Measurements from ENCODE around the gene KL. TPM values are rescaled to one million over a fixed set of nuclear protein-coding genes. Genes with fewer than 3 reads are reported as not detected.

Gene KL
- total and polyA plus RNA-seq, 2 donors (not counting 1 experiment from before 2014, with no cell fraction given) = 0.07 TPM; not detected in 1

DNA sequence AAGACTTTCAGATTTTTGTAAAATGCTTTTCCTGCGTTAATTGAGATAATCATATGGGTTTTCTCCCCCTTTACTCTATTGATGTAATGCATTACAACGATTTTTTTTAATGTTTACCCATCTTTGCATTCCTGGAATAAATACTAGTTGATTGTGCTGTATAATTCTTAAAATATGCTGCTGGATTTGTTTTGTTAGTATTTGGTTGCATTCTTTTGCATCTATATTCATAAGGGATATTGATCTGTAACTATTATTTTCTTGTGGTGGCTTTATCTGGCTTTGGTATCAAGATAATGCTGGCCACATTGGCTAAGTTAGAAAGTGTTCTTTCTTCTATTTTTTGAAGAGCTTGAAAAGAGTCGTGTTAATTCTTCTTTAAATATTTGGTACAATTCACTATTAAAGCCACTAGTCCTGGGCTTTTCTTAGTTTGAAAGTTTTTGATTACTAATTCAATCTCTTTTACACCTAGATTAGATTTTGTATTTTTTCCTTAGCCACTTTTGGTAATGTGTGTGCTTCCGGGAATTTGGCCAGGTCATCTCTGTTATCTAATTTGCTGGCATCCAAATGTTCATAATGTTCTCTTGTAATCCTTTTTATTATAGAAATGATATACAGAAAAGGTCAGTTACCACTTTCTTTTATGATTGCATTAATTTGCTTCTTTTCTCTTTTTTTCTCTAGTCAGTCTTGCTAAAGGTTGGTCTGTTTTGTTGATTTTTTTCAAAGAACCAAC, 29.8 kb downstream of the KL start:
- Histone ChIP-seq H3K4me1 (ENCODE audit: control insufficient read depth in 2 of 2, insufficient read depth in 2 of 2, low read length in 2 of 2) (no peaks in the 10 kb centered on the region), H2AFZ (ENCODE audit: insufficient read depth, low read depth, low read length, poor library complexity, severe bottlenecking) (no peak overlapping the region), H3K4me3 (ENCODE audit: control extremely low read depth in 1 of 5, extremely low read depth in 1 of 5, insufficient read depth in 1 of 5, low read depth in 2 of 5, low read length in 4 of 5) (no peak overlapping the region), H3K9me3 (ENCODE audit: control extremely low read depth in 1 of 3, control insufficient read depth in 2 of 3, insufficient read depth in 1 of 3, low read length in 2 of 3) (peaks cover 0 to 1% (median 0%) of the 10 kb centered on the region in 3 donors), H4K20me1 (ENCODE audit: control insufficient read depth, insufficient read depth, low read length, poor library complexity, severe bottlenecking) (no peaks in the 10 kb centered on the region), H3K27ac (ENCODE audit: low read length in 2 of 2) (no peak overlapping the region), H3K36me3 (replicated peaks in 1 of 2; ENCODE audit: control extremely low read depth in 1 of 2, control insufficient read depth in 1 of 2, extremely low read depth in 1 of 2, insufficient read depth in 2 of 2, low read length in 1 of 2) (no peaks in the 10 kb centered on the region), H3K79me2 (ENCODE audit: control insufficient read depth, insufficient read depth, low read length) (no peaks in the 10 kb centered on the region), H3K27me3 (replicated peaks in 1 of 4; ENCODE audit: control extremely low read depth in 1 of 4, control insufficient read depth in 3 of 4, insufficient read depth in 4 of 4, low read length in 3 of 4) (peaks cover 0 to 11% (median 6%) of the 10 kb centered on the region in 4 experiments), H3K9ac (ENCODE audit: low read length) (no peak overlapping the region), H3K4me2 (replicated peaks; ENCODE audit: low read depth, low read length, poor library complexity, severe bottlenecking) (no peak overlapping the region)
- CTCF ChIA-PET = interaction anchor here (0.6 kb wide), 1 partner anchor 482 kb away, joined by 3 read pairs; no protein-coding TSS in a partner anchor
- intact Hi-C loops (cut with micrococcal nuclease) = no loop called here
- H3K4me1 Mint-ChIP-seq = no peaks in the 10 kb centered on the region
- TF ChIP-seq EZH2 (IDR thresholded peaks at IDR 0.05; ENCODE audit: borderline replicate concordance, insufficient read depth, low read depth, low read length, poor library complexity, severe bottlenecking) (no peak), CTCF (IDR thresholded peaks at IDR 0.05) (no peak)
- POLR2A ChIA-PET = no interaction called here
- H3K27me3 Mint-ChIP-seq = peaks cover 30% of the 10 kb centered on the region
- ATAC-seq (ENCODE audit: low read depth) (no peak), DNase-seq (no peak)
- no peak overlapping the region for H3K4me3 Mint-ChIP-seq
- H3K9me3 Mint-ChIP-seq (ENCODE audit: insufficient read depth) = no peaks in the 10 kb centered on the region
- no peak overlapping the region for H3K27ac Mint-ChIP-seq
- no CpG with 5 or more reads among the region's 4 CpGs for WGBS (ENCODE audit: insufficient coverage)

DNA sequence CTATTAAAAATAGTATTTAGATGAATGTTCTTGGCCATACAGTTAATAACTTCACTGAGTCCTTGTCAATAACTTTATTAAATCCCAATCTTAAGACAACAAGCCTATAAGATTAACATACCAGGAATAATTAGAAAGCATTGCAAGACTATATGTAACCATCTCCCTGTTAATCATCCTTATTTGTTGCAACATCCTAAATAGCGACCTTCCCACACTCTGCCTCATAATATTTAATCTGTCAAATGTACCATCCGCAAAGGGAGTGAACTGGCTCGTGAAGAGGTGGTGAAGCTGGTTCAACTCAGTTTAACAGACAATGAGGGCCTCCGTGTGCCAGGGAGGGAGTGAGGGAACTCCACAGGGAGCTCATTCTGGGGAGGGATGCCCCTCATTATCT, 33.9 kb downstream of the KL start:
- TF ChIP-seq CTCF (IDR thresholded peaks at IDR 0.05) (no peak), EZH2 (IDR thresholded peaks at IDR 0.05; ENCODE audit: borderline replicate concordance, insufficient read depth, low read depth, low read length, poor library complexity, severe bottlenecking) (no peak)
- Histone ChIP-seq H3K4me1 (ENCODE audit: control insufficient read depth in 2 of 2, insufficient read depth in 2 of 2, low read length in 2 of 2) (no peaks in the 10 kb centered on the region), H3K27me3 (replicated peaks in 1 of 4; ENCODE audit: control extremely low read depth in 1 of 4, control insufficient read depth in 3 of 4, insufficient read depth in 4 of 4, low read length in 3 of 4) (peaks cover 0 to 11% (median 6%) of the 10 kb centered on the region in 4 experiments), H3K27ac (ENCODE audit: low read length in 2 of 2) (no peak overlapping the region), H2AFZ (ENCODE audit: insufficient read depth, low read depth, low read length, poor library complexity, severe bottlenecking) (no peak overlapping the region), H3K36me3 (replicated peaks in 1 of 2; ENCODE audit: control extremely low read depth in 1 of 2, control insufficient read depth in 1 of 2, extremely low read depth in 1 of 2, insufficient read depth in 2 of 2, low read length in 1 of 2) (no peaks in the 10 kb centered on the region), H3K9me3 (ENCODE audit: control extremely low read depth in 1 of 3, control insufficient read depth in 2 of 3, insufficient read depth in 1 of 3, low read length in 2 of 3) (peaks cover 0 to 1% (median 0%) of the 10 kb centered on the region in 3 donors), H3K9ac (ENCODE audit: low read length) (no peak overlapping the region), H3K4me2 (replicated peaks; ENCODE audit: low read depth, low read length, poor library complexity, severe bottlenecking) (no peak overlapping the region), H4K20me1 (ENCODE audit: control insufficient read depth, insufficient read depth, low read length, poor library complexity, severe bottlenecking) (no peaks in the 10 kb centered on the region), H3K79me2 (ENCODE audit: control insufficient read depth, insufficient read depth, low read length) (no peaks in the 10 kb centered on the region), H3K4me3 (ENCODE audit: control extremely low read depth in 1 of 5, extremely low read depth in 1 of 5, insufficient read depth in 1 of 5, low read depth in 2 of 5, low read length in 4 of 5) (no peak overlapping the region)
- H3K27me3 Mint-ChIP-seq = peaks cover 26% of the 10 kb centered on the region
- H3K27ac Mint-ChIP-seq = no peak overlapping the region
- ChIA-PET CTCF (no interaction called here), POLR2A (no interaction called here)
- 82% methylated on average over 1 of the region's 4 CpGs for WGBS (ENCODE audit: insufficient coverage)
- no peak overlapping the region for H3K4me3 Mint-ChIP-seq
- DNase-seq = no peak
- intact Hi-C loops (cut with micrococcal nuclease) = no loop called here
- no peaks in the 10 kb centered on the region for H3K9me3 Mint-ChIP-seq (ENCODE audit: insufficient read depth)
- H3K4me1 Mint-ChIP-seq = no peaks in the 10 kb centered on the region
- ATAC-seq (ENCODE audit: low read depth) = no peak
